GM06990 (cell line): ENCODE measurements around the gene ASAP2.

Experiments used
- DNase-seq: peaks from one replicate; pipeline ENCODE4 v3.0.0-alpha.2; 2011; ENCODE audit not compliant: insufficient read length; ENCODE audit errors: extremely low read depth
- H3K27me3 ChIP-seq: replicated peaks from 2 replicates; pipeline ENCODE4 v1.6.0; 2011; ENCODE audit warnings: low read length; ENCODE audit not compliant: control insufficient read depth, insufficient read depth
- H3K36me3 ChIP-seq: 2 replicates; pipeline ENCODE4 v1.5.1; 2011; ENCODE audit warnings: low read length; ENCODE audit not compliant: control insufficient read depth, insufficient read depth
- H3K4me3 ChIP-seq: replicated peaks from 2 replicates; pipeline ENCODE4 v1.5.1; 2011; ENCODE audit warnings: low read depth, mild to moderate bottlenecking, control low read depth, low read length
- CTCF ChIP-seq: IDR thresholded peaks from 2 replicates; pipeline ENCODE4 v1.5.1; 2011; ENCODE audit warnings: low read length, control low read depth, mild to moderate bottlenecking, inconsistent platforms; ENCODE audit not compliant: insufficient read depth, poor library complexity, severe bottlenecking

The ASAP2 gene

GRCh38 chr2:9204939-9205338 lies 1.7 kb upstream of the ASAP2 start:
- no peak overlapping the region for H3K4me3 ChIP-seq
- H3K27me3 ChIP-seq: no peaks in the 10 kb centered on the region; the same call in 1 of the 2 replicates
- no peak for DNase-seq
- no peak for TF ChIP-seq CTCF
- no peaks in the 10 kb centered on the region for H3K36me3 ChIP-seq

- Histone ChIP-seq H3K36me3 (no peaks in the 10 kb centered on the region), H3K4me3 (no peak overlapping the region), H3K27me3 (no peaks in the 10 kb centered on the region; the same call in 1 of the 2 replicates)
- no peak for TF ChIP-seq CTCF
- DNase-seq: no peak
Observed at GRCh38 chr2:9205486-9205885, 1.1 kb upstream of the ASAP2 start.

GRCh38 chr2:9206991-9207640 lies 504 bp downstream of the ASAP2 start:
- H3K4me3 ChIP-seq: peak overlapping the region; percentile 45
- no peak for TF ChIP-seq CTCF
- DNase-seq: no peak
- no peaks in the 10 kb centered on the region; the same call in 1 of the 2 replicates for H3K27me3 ChIP-seq
- no peaks in the 10 kb centered on the region for H3K36me3 ChIP-seq

- Histone ChIP-seq H3K36me3 (no peaks in the 10 kb centered on the region), H3K4me3 (no peak overlapping the region), H3K27me3 (no peaks in the 10 kb centered on the region; the same call in 1 of the 2 replicates)
- DNase-seq: no peak
- TF ChIP-seq CTCF: no peak
Observed at GRCh38 chr2:9207641-9208311, 1.2 kb downstream of the ASAP2 start.

- Histone ChIP-seq H3K4me3 (no peak overlapping the region), H3K36me3 (no peaks in the 10 kb centered on the region), H3K27me3 (no peaks in the 10 kb centered on the region; the same call in 1 of the 2 replicates)
- DNase-seq: no peak
- no peak for TF ChIP-seq CTCF
Observed at GRCh38 chr2:9208875-9209274, 2.3 kb downstream of the ASAP2 start.
